GM19328 (cell line): ENCODE measurements around the gene NOL12.
"Not testable (repeated sequence)": the region's sequence is repeated elsewhere in the genome, so short reads cannot be mapped to it uniquely, and the experiment has no call there.

Source experiments
- ATAC-seq: cut with Tn5 transposase; IDR thresholded peaks from one replicate; pipeline ENCODE4 v1.9.1; 2021; ENCODE audit warnings: mild to moderate bottlenecking, moderate library complexity; ENCODE audit not compliant: unreplicated experiment

The NOL12 gene

GRCh38 chr22:37678372-37678771 is 7.8 kb upstream of the NOL12 start:
- no peak for ATAC-seq

DNA sequence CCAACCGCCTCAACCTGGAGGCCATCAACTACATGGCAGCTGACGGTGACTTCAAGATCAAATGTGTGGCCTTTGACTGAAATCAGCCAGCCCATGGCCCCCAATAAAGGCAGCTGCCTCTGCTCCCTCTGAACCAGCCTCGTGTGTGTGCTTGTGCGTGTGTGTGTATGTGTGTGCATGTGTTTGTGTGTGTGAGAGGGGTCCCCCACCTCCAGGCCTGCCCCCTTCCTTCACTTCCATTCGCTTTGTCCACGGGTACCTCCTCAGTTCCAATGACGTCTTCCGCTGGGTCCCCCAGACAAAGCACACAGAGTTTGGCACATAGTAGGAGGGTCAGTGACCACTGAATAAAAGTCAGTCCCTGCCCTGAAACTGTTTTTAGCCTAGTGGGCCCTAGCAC is 6.5 kb upstream of the NOL12 start:
- no peak for ATAC-seq

DNA sequence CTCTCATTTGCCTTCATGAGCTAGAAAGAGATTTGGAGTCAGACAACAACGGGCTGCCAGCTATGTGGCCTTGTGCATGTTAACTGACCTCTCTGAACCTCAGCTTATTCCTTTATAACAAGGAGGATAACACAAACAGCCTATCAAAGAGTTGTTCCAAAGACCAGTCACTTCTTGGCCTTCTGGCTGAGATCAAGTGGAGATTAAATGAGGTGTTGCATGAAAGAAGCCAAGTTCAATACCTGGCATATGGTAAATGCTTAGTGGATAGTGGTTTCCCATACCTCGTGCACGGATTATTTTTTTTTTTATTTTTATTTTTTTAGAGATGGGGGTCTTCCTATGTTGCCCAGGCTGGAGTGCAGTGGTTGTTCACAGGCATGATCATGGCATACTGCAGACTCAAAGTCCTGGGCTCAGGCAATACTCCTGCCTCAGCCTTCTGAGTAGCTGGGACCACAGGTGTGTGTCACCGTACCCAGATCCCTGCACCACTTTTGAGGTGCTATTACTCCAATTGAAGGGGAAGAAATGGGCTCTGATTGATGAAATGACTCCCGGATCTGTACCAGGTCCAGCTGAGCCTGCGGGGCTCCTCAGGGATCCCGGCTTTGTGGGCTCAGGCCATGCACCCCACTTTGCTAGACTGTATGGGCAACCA is 5.8 kb upstream of the NOL12 start:
- ATAC-seq = no peak

DNA sequence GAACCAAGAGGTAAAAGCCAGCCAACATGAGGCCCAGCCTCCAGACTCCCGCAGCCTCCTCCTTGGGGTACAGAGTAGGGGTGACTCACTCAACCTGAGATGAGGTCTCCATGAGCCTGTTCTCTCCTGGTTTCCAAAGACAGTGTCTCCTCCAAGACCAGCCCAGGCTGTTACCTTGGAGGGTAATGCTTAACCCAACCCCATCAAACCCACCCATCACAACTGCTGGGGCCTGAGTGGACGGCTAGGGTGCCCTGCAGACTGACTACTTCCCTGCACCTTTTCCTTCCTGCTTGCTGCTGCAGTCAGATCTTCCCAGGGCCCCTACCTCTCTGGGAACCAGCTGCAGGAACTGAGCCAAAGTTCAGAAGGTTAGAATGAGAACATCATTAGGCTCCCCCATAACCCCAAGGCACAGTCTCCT is 5.1 kb upstream of the NOL12 start:
- no peak for ATAC-seq

DNA sequence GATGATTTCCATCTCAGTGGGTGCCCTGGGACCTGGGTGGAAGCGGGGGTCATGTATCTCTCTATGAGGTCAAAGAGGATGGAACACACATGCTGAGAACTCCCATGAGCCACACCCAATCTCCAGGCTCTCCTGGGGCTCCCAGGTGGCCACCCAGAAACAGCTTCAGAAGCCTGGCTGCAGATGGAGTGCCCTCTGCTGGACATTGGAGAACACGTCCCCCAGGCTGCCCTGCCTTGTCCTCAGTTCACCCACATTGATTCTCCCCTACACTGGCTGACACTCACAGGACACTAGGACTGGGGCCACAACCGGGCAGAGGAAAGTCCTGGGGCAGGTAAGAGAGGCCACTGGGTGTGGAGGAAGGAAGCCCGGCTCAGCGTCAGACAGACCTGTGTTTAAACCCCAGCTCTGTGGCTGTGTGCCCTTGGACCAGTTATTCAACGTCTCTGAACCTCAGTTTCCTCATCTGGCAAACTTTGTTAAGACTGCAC is 4.5 kb upstream of the NOL12 start:
- ATAC-seq = no peak

- ATAC-seq = no peak
Measured at GRCh38 chr22:37684803-37685615, 1.1 kb upstream of the NOL12 start.

DNA sequence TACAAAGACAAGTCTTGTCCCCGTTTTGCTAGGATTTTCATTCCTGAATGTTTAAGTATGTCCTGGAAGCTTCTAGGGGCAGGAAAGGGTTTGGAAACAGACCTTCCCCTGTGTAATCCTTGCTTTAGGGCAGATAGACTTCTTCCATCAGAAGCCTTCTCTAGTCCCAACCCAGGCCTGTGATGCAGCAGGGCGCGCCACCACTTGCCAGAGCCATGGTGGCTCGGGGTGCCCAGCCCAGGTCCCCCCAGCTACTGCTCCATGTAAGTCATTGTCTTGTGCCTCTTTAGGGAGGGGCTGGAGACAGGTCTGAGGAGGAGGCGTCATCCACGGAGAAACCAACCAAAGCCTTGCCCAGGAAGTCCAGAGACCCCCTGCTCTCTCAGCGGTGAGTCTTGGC is 4.3 kb downstream of the NOL12 start:
- ATAC-seq = no peak

GRCh38 chr22:37690901-37691504 is 4.9 kb downstream of the NOL12 start:
- ATAC-seq = no peak

DNA sequence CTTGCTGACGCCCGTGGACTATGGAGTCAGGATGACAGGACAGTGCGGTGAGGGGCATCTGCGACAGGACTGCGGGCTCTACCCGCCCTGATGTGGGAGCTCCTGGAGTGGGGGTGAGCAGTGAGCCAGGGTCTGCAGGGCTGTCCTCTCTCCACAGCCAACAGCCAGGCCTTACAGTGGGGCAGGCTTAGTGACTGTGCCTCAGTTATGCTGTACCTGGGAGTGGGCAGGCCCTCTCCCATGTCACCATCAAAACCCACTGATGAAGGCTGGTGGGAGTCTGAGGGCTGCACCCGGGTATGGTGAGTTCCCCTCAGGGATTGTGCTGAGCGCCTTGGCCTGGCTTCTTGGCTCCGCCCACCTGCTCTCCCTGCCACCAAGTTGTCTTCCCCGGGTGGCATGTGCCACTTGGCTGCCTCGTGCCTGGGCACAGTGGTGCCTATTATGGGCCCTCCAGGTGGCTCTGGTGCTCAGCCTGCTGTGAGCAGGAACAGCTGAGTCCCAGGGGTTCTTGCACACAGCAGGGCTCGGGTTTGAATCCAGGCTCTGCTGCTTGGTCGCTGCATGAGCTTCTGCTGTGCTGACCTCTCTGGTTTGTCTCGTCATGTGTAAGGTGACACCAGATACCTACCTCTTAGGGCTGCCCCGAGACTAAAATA is 6.6 kb downstream of the NOL12 start:
- ATAC-seq = no peak

- ATAC-seq = not testable (repeated sequence)
Measured at GRCh38 chr22:37694131-37694530, 8.0 kb downstream of the NOL12 start.

DNA sequence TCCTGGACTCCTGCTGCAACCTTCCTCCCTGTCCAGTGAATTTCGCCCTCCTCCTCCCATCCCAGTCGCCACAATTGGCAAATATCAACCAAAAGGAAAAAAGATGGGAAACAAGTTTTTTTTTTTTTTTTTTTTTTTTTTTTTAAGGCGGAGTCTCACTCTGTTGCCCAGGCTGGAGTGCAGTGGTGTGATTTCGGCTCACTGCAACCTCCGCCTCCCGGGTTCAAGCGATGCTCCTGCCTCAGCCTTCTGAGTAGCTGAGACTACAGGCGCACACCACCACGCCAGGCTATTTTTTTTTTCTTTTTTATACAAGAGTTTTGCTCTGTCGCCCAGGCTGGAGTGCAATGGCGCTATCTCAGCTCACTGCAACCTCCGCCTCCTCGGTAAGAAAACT is 10.1 kb downstream of the NOL12 start:
- not testable (repeated sequence) for ATAC-seq

DNA sequence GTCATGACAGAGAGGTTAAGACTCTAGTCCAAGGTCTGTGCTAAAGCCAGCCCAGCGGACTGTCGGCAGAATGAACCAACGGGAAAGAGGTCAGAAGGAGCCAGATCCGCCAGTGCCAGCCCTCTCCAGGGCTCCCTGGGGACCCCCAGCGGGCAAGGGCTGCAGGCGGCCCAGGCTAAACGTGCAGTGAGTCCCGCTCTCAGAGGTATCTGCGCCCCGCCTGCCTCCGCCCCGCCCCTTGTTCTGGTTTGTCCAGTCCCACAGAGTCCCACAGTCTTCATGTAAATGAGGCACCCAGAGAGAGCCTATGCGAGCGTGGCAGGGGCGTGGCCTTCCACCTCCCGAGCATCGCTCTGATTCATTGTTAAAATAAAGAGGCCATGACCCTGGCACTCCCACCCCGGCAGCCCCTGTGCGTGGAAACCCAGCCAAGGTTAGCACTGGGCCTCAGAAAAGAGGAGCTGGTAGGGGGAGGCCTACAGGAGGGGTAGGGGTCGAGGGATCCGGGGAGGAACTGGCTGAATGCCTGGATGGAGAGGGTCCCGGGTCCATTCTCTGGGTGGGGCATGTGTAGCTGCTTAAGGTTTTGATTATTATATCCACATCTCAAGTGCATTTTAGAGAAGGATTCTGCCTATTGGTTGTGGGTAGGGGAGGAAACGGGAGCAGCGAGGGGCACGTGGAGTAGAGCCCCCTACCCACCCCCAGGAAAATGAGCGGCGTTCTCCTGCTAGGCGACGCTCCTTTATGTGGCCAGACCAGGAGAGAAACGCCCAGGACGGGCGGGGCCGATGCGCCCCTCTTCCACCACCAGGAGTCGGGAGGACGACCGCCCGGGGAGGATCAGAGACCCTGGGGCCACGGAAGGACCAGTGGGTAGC is 10.8 kb downstream of the NOL12 start, which contains the start of gene TRIOBP:
TRIOBP (plus strand) TSS at position 392 of the 881 bp plus-strand sequence. CDS start 4,318 bp downstream, outside the sequence.
- peak; percentile 53 for ATAC-seq

- no peak for ATAC-seq
Measured at GRCh38 chr22:37697538-37697835, 11.3 kb downstream of the NOL12 start.

GRCh38 chr22:37701141-37701786 is 15.1 kb downstream of the NOL12 start:
- ATAC-seq = no peak

- ATAC-seq = no peak
Measured at GRCh38 chr22:37703906-37704305, 17.8 kb downstream of the NOL12 start.

DNA sequence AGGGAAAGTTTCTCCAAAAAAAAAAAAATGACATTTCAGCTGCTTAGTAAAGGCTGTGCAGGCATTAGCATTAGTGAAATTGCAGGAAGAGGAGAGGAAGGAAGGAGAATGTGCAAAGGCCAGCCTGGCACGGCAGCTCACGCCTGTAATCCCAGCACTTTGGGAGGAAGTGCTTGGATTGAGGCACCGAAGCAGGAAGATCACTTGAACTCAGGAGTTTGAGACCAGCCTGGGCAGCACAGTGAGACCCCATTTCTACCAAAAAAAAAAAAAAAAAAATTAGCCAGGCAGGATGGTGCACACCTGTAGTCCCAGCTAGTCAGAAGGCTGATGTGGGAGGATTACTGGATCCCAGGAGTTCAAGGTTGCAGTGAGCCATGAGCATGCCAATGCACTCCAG is 18.5 kb downstream of the NOL12 start:
- no peak for ATAC-seq

GRCh38 chr22:37705205-37705604 is 19.1 kb downstream of the NOL12 start:
- no peak for ATAC-seq

GRCh38 chr22:37708580-37709444 is 22.7 kb downstream of the NOL12 start:
- no peak for ATAC-seq

- ATAC-seq = no peak
Measured at GRCh38 chr22:37709445-37709765, 23.3 kb downstream of the NOL12 start.
